Measurements from ENCODE around the gene STAM2.
"Not testable (repeated sequence)": the region's sequence is repeated elsewhere in the genome, so short reads cannot be mapped to it uniquely, and the experiment has no call there.

STAM2 gene

GRCh38 chr2:152197508-152198284 is 22.1 kb upstream of the STAM2 start:
- H3K36me3 ChIP-seq (ENCODE audit: control insufficient read depth, insufficient read depth, low read length); H3K9me3 ChIP-seq (ENCODE audit: control insufficient read depth, low read length); H3K4me1 ChIP-seq (ENCODE audit: control insufficient read depth, insufficient read depth, low read length); H3K4me3 ChIP-seq (ENCODE audit: insufficient read depth, low read depth, low read length); H3K27me3 ChIP-seq (ENCODE audit: control insufficient read depth, insufficient read depth, low read length, poor library complexity, severe bottlenecking); H3K27ac ChIP-seq (ENCODE audit: insufficient read depth, low read depth, low read length, poor library complexity, severe bottlenecking): not testable (repeated sequence)
- WGBS, 2 experiments, result 52 to 61% methylated on average over 1 of the region's 1 CpG

- Histone ChIP-seq H3K4me1 (ENCODE audit: control insufficient read depth, insufficient read depth, low read length) (no peaks in the 10 kb centered on the region), H3K27ac (ENCODE audit: insufficient read depth, low read depth, low read length, poor library complexity, severe bottlenecking) (no peak overlapping the region), H3K36me3 (ENCODE audit: control insufficient read depth, insufficient read depth, low read length) (no peaks in the 10 kb centered on the region), H3K9me3 (ENCODE audit: control insufficient read depth, low read length) (no peaks in the 10 kb centered on the region), H3K4me3 (ENCODE audit: insufficient read depth, low read depth, low read length) (no peak overlapping the region), H3K27me3 (ENCODE audit: control insufficient read depth, insufficient read depth, low read length, poor library complexity, severe bottlenecking) (no peaks in the 10 kb centered on the region)
- WGBS, 2 experiments, result 56 to 76% methylated on average over 6 to 8 of the region's 8 CpGs
Observed at GRCh38 chr2:152189622-152190495, 14.3 kb upstream of the STAM2 start.

- 98 to 100% methylated on average over 4 of the region's 5 CpGs for WGBS, 2 experiments
- H3K9me3 ChIP-seq (ENCODE audit: control insufficient read depth, low read length); H3K27ac ChIP-seq (ENCODE audit: insufficient read depth, low read depth, low read length, poor library complexity, severe bottlenecking); H3K4me3 ChIP-seq (ENCODE audit: insufficient read depth, low read depth, low read length); H3K36me3 ChIP-seq (ENCODE audit: control insufficient read depth, insufficient read depth, low read length); H3K27me3 ChIP-seq (ENCODE audit: control insufficient read depth, insufficient read depth, low read length, poor library complexity, severe bottlenecking); H3K4me1 ChIP-seq (ENCODE audit: control insufficient read depth, insufficient read depth, low read length): not testable (repeated sequence)
Observed at GRCh38 chr2:152186808-152187207, 11.2 kb upstream of the STAM2 start.

- no peaks in the 10 kb centered on the region for H3K27me3 ChIP-seq (ENCODE audit: control insufficient read depth, insufficient read depth, low read length, poor library complexity, severe bottlenecking)
- H3K36me3 ChIP-seq (ENCODE audit: control insufficient read depth, insufficient read depth, low read length), result no peaks in the 10 kb centered on the region
- H3K9me3 ChIP-seq (ENCODE audit: control insufficient read depth, low read length), result no peaks in the 10 kb centered on the region
- no peaks in the 10 kb centered on the region for H3K4me1 ChIP-seq (ENCODE audit: control insufficient read depth, insufficient read depth, low read length)
- H3K4me3 ChIP-seq (ENCODE audit: insufficient read depth, low read depth, low read length), result no peak overlapping the region
- WGBS, 2 experiments, result 95% methylated on average over 3 of the region's 3 CpGs
- no peak overlapping the region for H3K27ac ChIP-seq (ENCODE audit: insufficient read depth, low read depth, low read length, poor library complexity, severe bottlenecking)
Observed at GRCh38 chr2:152186262-152186661, 10.7 kb upstream of the STAM2 start.

- Histone ChIP-seq H3K9me3 (ENCODE audit: control insufficient read depth, low read length) (no peaks in the 10 kb centered on the region), H3K4me1 (ENCODE audit: control insufficient read depth, insufficient read depth, low read length) (no peaks in the 10 kb centered on the region), H3K4me3 (ENCODE audit: insufficient read depth, low read depth, low read length) (no peak overlapping the region), H3K27ac (ENCODE audit: insufficient read depth, low read depth, low read length, poor library complexity, severe bottlenecking) (no peak overlapping the region), H3K36me3 (ENCODE audit: control insufficient read depth, insufficient read depth, low read length) (no peaks in the 10 kb centered on the region), H3K27me3 (ENCODE audit: control insufficient read depth, insufficient read depth, low read length, poor library complexity, severe bottlenecking) (no peaks in the 10 kb centered on the region)
- 0% methylated on average over 1 of the region's 1 CpG for WGBS, 2 experiments
Observed at GRCh38 chr2:152183401-152184073, 8.0 kb upstream of the STAM2 start.

- not testable (repeated sequence) for H3K4me3 ChIP-seq (ENCODE audit: insufficient read depth, low read depth, low read length); H3K27ac ChIP-seq (ENCODE audit: insufficient read depth, low read depth, low read length, poor library complexity, severe bottlenecking); H3K4me1 ChIP-seq (ENCODE audit: control insufficient read depth, insufficient read depth, low read length); H3K36me3 ChIP-seq (ENCODE audit: control insufficient read depth, insufficient read depth, low read length); H3K27me3 ChIP-seq (ENCODE audit: control insufficient read depth, insufficient read depth, low read length, poor library complexity, severe bottlenecking); H3K9me3 ChIP-seq (ENCODE audit: control insufficient read depth, low read length)
- WGBS, 2 experiments, result 97 to 100% methylated on average over 2 to 5 of the region's 7 CpGs
Observed at GRCh38 chr2:152177667-152178066, 2.1 kb upstream of the STAM2 start.

GRCh38 chr2:152176113-152176714 is 651 bp upstream of the STAM2 start:
- no peaks in the 10 kb centered on the region for H3K9me3 ChIP-seq (ENCODE audit: control insufficient read depth, low read length)
- no peaks in the 10 kb centered on the region for H3K36me3 ChIP-seq (ENCODE audit: control insufficient read depth, insufficient read depth, low read length)
- 18 to 21% methylated on average over 28 to 29 of the region's 29 CpGs for WGBS, 2 experiments
- H3K4me3 ChIP-seq (ENCODE audit: insufficient read depth, low read depth, low read length), result peak overlapping the region; percentile 94
- no peaks in the 10 kb centered on the region for H3K27me3 ChIP-seq (ENCODE audit: control insufficient read depth, insufficient read depth, low read length, poor library complexity, severe bottlenecking)
- peaks cover 6% of the 10 kb centered on the region for H3K4me1 ChIP-seq (ENCODE audit: control insufficient read depth, insufficient read depth, low read length)
- H3K27ac ChIP-seq (ENCODE audit: insufficient read depth, low read depth, low read length, poor library complexity, severe bottlenecking), result peak overlapping the region; percentile 18

- 0 to 11% methylated on average over 7 to 10 of the region's 10 CpGs for WGBS, 2 experiments
- peaks cover 6% of the 10 kb centered on the region for H3K4me1 ChIP-seq (ENCODE audit: control insufficient read depth, insufficient read depth, low read length)
- no peaks in the 10 kb centered on the region for H3K27me3 ChIP-seq (ENCODE audit: control insufficient read depth, insufficient read depth, low read length, poor library complexity, severe bottlenecking)
- no peaks in the 10 kb centered on the region for H3K36me3 ChIP-seq (ENCODE audit: control insufficient read depth, insufficient read depth, low read length)
- H3K9me3 ChIP-seq (ENCODE audit: control insufficient read depth, low read length), result no peaks in the 10 kb centered on the region
- H3K4me3 ChIP-seq (ENCODE audit: insufficient read depth, low read depth, low read length), result peak overlapping the region; percentile 94
- peak overlapping the region; percentile 94 for H3K27ac ChIP-seq (ENCODE audit: insufficient read depth, low read depth, low read length, poor library complexity, severe bottlenecking)
Observed at GRCh38 chr2:152175012-152175367, 573 bp downstream of the STAM2 start.

- Histone ChIP-seq H3K36me3 (ENCODE audit: control insufficient read depth, insufficient read depth, low read length) (no peaks in the 10 kb centered on the region), H3K4me1 (ENCODE audit: control insufficient read depth, insufficient read depth, low read length) (peaks cover 6% of the 10 kb centered on the region), H3K27me3 (ENCODE audit: control insufficient read depth, insufficient read depth, low read length, poor library complexity, severe bottlenecking) (no peaks in the 10 kb centered on the region), H3K4me3 (ENCODE audit: insufficient read depth, low read depth, low read length) (peak overlapping the region; percentile 94), H3K9me3 (ENCODE audit: control insufficient read depth, low read length) (no peaks in the 10 kb centered on the region), H3K27ac (ENCODE audit: insufficient read depth, low read depth, low read length, poor library complexity, severe bottlenecking) (no peak overlapping the region)
- WGBS, 2 experiments, result 59 to 75% methylated on average over 3 to 6 of the region's 7 CpGs
Observed at GRCh38 chr2:152174574-152174973, 989 bp downstream of the STAM2 start.

GRCh38 chr2:152173831-152174230 is 1.7 kb downstream of the STAM2 start:
- no peaks in the 10 kb centered on the region for H3K27me3 ChIP-seq (ENCODE audit: control insufficient read depth, insufficient read depth, low read length, poor library complexity, severe bottlenecking)
- H3K4me1 ChIP-seq (ENCODE audit: control insufficient read depth, insufficient read depth, low read length), result peaks cover 6% of the 10 kb centered on the region
- WGBS, 2 experiments, result 85 to 98% methylated on average over 1 to 2 of the region's 2 CpGs
- no peaks in the 10 kb centered on the region for H3K9me3 ChIP-seq (ENCODE audit: control insufficient read depth, low read length)
- H3K4me3 ChIP-seq (ENCODE audit: insufficient read depth, low read depth, low read length), result no peak overlapping the region
- H3K27ac ChIP-seq (ENCODE audit: insufficient read depth, low read depth, low read length, poor library complexity, severe bottlenecking), result no peak overlapping the region
- no peaks in the 10 kb centered on the region for H3K36me3 ChIP-seq (ENCODE audit: control insufficient read depth, insufficient read depth, low read length)

All from ectodermal cell (in vitro differentiated cells).